SK-N-SH (cell line): ENCODE measurements around the gene KLHL24.

Experiments used
- JUND ChIP-seq: IDR thresholded peaks from 2 replicates; pipeline ENCODE4 v1.4.0; 2012
- TF ChIP-seq, protein P1 (sequence below): IDR thresholded peaks from 2 replicates; pipeline ENCODE4 v1.4.0; 2012; ENCODE audit warnings: low read depth, borderline replicate concordance
- TF ChIP-seq, protein P2 (sequence below): fragments of 200-600 bp; sonication (generic); IDR thresholded peaks from 2 replicates; pipeline ENCODE4 v1.6.1; 2017; ENCODE audit warnings: antibody characterized with exemption, mild to moderate bottlenecking, moderate library complexity

DNA sequence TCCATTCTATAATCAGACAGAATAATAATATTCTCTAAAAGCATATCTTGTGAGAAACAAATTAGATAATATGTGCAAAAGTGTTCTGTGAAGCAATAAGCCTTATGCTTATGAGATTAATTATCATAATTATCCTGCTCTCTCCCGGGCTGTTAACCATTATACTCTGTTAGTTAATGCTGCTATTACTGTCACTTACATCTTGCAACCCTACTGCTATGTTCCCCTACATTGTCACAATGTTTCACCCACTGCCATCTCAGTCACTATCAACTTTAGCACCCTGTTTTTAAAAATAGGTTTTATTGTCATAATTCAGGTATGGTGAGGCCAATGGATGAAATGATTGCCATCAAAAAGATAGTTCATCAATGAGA is 15.2 kb upstream of the KLHL24 start:
- TF ChIP-seq, protein P1, sequence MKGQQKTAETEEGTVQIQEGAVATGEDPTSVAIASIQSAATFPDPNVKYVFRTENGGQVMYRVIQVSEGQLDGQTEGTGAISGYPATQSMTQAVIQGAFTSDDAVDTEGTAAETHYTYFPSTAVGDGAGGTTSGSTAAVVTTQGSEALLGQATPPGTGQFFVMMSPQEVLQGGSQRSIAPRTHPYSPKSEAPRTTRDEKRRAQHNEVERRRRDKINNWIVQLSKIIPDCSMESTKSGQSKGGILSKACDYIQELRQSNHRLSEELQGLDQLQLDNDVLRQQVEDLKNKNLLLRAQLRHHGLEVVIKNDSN, result no peak
- TF ChIP-seq, protein P2, sequence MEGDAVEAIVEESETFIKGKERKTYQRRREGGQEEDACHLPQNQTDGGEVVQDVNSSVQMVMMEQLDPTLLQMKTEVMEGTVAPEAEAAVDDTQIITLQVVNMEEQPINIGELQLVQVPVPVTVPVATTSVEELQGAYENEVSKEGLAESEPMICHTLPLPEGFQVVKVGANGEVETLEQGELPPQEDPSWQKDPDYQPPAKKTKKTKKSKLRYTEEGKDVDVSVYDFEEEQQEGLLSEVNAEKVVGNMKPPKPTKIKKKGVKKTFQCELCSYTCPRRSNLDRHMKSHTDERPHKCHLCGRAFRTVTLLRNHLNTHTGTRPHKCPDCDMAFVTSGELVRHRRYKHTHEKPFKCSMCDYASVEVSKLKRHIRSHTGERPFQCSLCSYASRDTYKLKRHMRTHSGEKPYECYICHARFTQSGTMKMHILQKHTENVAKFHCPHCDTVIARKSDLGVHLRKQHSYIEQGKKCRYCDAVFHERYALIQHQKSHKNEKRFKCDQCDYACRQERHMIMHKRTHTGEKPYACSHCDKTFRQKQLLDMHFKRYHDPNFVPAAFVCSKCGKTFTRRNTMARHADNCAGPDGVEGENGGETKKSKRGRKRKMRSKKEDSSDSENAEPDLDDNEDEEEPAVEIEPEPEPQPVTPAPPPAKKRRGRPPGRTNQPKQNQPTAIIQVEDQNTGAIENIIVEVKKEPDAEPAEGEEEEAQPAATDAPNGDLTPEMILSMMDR, result no peak
- TF ChIP-seq JUND, result no peak
